GM10847 (cell line): Measurements from ENCODE around the gene PDLIM4.

Source experiments
- POLR2A ChIP-seq: IDR thresholded peaks from 2 replicates; pipeline ENCODE4 v1.6.1; 2011; ENCODE audit not compliant: insufficient read length; ENCODE audit errors: extremely low read depth

Gene PDLIM4

DNA sequence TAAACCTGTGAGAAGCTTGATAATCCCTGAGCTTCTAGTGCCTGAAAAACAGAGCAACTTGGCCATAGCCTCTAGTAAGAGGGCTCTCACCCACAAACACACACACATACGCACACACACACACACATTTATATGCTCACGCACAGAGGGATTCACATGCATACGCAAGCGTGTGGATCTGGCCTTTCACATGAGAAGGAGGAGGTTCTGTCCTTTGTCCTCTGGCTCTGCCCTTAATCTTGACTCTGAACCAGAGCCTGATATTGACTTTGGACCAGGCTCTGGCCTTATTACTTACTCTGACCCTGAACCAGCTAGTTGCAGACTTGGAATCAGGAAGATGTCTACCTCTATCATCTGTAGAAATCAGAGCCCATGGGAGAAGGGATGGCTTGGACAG lies 19.8 kb upstream of the PDLIM4 start:
- no peak for TF ChIP-seq POLR2A

DNA sequence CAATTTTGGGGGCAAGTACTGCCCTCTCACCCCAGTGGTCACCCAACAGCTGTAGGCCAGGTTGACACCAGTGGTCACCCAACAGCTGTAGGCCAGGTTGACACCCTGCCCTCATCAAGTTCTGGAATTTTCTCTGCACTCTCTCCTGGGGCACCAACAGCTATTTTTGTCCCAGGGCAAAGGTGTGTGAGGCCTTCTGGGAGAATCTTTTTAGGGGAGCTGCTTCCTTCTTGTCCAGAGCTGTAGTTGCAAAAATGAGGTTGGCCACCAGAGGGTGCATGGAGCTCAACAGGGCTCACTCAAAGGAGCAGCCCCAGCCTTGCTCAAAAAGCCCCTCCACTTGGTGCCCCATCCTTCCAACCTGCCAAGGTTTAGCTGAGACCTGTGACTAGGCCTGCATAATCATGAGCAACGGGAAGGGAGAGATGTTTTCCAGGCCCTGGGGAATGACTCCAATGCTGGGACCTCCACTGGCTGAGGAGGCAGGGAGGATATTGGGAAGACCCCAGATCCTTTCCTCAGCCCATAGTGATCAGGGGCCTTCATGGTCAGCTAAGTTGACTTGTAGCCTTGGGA lies 19.2 kb upstream of the PDLIM4 start:
- TF ChIP-seq POLR2A, result no peak

DNA sequence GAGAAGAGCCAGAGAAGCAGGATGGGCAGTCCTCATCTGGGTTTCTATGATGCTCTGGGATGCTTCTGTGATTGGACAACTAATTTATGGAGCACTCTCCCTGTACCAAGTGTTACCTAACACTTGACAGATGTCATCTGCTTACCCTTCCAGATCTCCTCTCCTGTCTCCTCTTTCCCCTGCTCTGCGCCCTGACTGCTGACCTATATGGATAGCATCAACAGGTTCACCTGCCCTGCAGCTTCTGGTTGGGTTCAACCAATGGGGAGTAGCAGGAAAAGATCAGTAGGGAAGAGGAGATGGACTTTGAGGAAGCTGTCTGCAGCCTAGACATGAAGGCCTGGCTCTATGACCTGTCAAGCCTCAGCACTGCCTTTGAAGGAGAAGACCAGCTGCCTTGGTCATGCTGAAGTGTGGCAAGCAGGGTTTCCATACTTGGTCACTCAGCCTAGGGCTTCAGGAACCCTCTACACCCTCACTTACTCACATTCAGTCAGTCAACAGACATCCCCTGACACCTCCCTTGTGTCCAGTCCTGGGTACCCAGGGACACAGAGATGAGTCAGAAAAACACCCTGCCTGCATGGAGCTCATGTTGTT lies 18.5 kb upstream of the PDLIM4 start:
- no peak for TF ChIP-seq POLR2A

DNA sequence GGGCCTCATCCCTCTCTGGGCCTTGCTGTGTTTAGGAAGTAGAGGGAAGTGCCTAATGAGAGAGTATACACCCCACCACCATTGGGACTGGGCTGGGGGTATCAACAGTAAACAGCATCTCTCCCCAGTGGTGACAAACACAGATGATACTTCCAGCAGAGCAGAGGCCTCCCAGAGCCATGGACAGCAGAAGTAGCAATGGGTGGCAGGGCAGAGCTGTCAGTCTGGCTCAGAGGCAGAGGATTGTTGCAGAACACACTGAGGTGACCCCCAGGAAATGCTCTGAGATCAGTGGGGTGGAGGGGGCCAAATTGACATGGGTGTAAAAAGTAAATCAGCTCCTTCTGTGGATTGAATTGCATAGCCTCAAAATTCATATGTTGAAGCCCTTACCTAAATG lies 17.7 kb upstream of the PDLIM4 start:
- TF ChIP-seq POLR2A, result no peak

DNA sequence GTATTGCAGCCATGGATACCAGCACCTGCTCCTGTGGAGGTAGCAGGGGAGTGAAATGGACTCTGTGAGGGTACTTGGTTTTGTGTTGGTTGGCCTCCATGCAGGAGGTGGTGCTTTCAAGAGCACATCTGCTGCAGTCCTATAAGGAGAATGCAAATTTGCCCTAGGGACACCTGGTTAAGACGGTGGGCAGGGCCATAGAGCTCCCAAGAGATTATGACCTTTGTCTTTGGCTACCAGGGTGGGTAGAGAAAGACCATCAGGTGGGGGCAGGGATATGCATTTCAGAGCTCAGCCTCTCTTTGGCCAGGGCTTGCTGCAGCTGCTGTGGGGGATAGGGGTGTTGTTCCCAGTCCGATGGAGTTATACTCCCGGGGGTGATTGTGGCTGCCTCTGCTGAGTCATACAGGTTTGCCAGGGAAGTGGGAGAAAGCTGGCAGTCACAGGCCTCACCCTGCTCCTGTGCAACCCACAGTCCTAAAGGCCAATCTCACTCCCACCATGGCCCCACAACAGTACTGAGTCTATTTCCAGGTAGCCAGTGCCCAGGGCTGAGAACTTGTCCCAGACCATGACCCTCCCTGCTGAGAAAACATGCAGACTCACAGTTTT lies 14.0 kb upstream of the PDLIM4 start:
- TF ChIP-seq POLR2A, result no peak

DNA sequence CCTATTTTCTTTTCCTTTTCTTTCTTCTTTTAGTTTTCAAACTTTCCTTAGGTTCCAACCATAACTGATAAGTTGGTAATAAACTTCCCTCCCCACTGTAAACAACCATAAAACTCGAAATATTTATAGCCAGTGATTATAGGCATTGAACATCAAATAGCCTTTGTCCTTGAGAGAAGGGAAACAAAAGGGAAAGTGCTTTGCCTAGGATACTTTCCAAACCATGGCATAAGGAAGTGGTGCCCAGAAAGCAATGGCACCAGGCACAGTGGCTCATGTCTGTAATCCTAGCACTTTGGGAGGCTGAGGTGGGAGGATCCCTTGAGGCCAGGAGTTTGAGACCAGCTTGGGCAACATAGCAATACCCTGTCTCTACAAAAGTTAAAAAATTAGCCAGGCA lies 11.9 kb upstream of the PDLIM4 start:
- TF ChIP-seq POLR2A, result no peak

DNA sequence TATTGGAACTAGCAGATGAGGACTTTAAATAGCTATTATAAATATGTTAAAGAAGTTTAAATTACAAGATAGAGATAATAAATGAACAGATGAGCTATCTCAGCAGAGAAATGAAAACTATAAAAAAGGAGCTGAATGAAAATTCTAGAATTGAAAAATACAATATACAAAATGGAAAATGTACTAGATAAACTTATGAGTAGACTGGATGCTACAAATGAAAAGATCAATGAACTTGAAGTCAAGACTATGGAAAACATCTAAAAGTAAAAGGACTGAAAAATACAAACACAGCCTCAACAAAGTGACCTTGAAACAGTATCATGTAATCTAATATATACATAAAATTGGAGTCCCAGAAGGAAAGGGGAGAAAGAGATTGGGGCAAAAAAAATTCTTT lies 10.7 kb upstream of the PDLIM4 start:
- TF ChIP-seq POLR2A, result no peak

DNA sequence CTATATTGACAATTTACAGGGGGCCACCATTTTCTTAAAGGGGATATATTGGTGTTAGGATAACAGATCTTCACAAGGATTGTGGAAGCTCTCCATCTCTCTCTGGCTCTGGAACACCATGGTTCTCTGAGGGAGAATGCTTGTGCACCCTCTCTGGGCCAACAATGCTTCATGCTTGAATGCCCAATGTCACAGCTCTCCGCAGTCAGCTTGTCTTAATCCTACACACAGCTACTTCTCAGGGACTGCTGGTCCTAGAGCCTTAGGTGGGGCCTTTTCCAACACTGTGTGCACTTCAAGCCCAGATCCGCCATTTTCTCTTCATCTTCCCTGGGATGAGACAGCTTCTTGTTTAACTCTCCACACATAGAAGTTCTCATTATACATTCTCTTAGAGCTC lies 6.9 kb upstream of the PDLIM4 start:
- TF ChIP-seq POLR2A, result no peak

DNA sequence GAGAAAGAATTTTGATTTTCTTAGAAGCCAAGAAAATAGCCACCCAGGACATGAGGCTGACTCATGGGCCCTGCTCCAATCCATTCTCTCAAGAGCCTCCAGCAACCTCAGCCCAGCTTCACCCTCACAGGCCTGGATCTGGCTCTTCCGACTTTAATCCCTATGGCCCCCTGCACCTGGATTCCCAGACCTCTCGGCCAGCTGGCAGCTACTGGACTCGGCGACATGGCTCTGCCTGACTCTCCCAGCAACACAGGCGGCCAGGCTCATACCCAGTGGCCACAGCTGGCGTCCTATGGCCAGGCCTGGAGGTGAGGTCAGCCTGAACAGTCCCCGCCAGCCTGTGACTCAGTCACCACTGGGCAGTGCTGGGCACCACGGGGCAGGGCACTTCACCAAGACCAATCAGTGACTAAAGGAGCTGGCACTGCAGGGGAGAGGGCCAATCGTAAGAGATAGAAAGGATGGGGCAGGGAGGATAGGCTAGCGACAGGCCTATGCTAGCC lies 6.2 kb upstream of the PDLIM4 start:
- no peak for TF ChIP-seq POLR2A

DNA sequence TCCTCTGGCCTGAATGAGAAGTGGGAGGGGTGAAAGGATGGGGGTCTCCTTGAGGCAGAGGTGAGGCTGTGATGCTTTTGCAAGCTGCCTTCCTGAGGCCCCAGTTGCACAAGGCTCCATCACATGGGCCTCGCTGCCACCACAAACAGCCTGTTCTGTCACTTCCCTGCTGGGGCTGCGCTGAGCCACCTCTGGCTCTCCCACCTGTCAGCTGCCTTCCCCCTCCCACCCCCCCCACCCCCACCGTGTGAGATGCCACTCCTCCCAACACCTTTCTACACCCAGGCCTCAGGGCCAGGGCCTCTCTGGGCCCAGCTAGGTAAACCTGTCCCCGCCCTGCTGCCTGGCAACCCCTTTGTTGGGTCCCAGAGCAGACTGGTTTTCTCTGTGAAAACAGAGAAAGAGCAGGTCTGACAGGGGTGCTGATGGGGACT lies 4.5 kb upstream of the PDLIM4 start:
- no peak for TF ChIP-seq POLR2A

DNA sequence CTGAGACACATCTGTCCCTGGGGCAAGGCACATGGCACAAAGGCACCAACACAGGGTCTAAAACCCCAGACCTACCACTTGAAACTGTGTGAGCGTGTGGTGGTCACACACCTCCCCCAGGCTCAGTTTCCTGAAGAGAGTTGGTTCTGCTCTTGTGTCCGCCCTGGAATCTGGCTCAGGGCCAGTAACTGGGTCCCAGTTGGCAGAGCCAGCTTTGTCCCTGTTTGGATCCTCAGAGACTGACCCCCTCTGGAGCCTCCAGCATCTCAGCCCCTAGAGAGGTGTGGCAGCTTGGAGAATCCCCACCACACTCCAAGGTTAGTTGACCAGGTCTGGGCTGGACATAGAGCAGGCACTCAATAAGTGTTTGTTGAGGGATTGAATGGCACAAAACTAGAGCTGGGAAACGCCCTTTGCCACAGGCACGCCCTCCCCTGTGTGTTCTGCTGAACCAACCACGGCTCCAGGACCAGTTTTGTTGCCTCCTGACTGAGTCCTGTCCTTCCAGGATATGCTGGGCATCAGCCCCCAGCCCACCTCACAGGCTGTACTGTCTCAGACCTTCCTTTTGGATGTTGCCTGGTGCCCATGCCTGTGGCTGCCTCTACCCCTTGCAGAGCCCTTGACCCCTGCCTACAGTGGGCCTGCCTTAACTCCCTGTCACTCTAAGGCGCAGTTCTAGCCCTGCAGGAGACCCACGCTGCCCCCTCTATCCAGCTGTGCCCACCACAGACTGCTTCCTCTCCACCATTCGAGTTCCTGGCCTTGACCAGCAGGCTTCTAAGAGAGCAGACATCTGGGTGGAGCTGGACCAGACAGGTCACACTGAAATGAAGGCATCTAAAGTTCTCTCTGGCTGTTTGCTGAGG lies 3.8 kb upstream of the PDLIM4 start:
- no peak for TF ChIP-seq POLR2A

DNA sequence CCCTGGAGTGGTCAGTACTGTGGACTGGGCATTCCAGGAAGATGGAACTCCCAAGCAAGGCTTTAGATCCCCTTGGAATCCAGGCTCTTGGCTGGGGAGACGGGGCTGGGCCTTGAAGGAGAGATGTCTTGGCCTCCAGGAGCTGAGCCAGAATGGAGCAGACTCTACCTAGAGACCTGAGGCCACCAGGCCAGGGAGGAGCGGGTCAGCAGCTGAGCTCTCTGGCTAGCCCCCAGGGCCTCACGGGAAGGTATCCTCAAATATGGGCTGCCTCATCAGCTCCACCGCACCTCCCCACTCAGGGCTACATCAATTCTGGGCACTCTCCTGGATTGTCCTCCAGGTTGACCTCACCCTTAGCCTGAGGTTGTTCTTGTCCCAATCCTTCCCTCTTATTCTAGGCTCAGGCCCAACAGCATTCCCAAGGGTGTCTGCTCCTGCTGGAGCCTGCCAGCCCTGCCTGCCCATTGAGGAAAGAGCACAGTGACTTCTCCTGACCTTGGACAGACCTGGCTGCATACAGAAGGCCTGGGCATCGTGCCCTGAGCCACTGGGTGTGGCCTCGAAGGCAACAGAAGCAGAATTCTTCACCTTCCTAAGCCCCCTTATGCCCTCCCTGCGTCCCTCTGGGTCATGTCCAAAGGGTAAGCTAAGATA lies 3.0 kb upstream of the PDLIM4 start:
- no peak for TF ChIP-seq POLR2A

DNA sequence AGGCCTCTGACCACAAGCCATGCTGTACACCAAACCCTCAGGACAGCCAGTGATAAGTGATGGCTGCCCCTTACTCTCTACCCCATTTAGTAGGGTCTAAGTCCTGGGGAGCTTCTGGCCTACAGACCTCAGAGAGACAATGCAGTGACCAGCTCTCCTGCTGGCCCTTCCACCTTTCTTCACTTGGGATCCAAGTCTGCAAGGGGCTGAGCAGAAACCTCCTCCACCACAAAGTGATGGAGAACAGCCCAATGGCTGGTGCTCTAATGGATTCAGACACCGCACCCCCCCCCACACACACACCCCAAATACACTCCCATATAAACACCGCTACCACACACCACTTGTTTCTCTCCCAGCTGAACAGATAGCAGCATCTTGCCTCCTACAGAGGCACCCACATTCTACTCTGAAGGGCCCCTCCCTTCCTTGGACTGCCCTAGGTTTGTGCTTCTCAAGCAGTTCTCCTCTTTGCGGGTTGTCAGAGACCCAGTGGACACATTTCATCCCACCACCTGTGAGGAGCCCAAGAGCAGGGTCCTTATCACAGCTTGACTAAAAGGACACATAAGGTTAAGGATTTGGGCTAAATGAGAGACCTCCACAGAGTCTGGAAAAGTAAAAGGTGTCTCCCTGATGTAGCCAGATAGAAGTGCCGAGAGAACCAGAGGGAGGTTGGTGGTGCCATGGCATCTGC lies 1.3 kb upstream of the PDLIM4 start:
- no peak for TF ChIP-seq POLR2A

DNA sequence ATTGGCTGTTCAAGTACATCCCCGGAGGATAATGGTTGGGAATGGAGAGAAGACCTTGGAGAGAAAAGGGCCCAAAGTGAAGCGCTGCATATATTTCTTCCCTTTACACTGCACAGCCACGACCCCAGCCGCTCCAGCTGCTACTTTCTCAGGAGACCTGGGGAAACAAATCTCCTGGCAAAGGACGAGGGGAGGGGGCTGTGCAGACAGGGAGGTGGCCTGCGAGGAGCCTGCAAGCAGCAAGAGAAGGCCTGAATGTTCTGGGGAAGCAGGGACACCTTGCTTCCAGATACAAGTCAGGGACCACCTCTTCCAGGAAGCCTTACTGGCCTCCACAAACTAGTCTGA lies 739 bp upstream of the PDLIM4 start:
- no peak for TF ChIP-seq POLR2A

DNA sequence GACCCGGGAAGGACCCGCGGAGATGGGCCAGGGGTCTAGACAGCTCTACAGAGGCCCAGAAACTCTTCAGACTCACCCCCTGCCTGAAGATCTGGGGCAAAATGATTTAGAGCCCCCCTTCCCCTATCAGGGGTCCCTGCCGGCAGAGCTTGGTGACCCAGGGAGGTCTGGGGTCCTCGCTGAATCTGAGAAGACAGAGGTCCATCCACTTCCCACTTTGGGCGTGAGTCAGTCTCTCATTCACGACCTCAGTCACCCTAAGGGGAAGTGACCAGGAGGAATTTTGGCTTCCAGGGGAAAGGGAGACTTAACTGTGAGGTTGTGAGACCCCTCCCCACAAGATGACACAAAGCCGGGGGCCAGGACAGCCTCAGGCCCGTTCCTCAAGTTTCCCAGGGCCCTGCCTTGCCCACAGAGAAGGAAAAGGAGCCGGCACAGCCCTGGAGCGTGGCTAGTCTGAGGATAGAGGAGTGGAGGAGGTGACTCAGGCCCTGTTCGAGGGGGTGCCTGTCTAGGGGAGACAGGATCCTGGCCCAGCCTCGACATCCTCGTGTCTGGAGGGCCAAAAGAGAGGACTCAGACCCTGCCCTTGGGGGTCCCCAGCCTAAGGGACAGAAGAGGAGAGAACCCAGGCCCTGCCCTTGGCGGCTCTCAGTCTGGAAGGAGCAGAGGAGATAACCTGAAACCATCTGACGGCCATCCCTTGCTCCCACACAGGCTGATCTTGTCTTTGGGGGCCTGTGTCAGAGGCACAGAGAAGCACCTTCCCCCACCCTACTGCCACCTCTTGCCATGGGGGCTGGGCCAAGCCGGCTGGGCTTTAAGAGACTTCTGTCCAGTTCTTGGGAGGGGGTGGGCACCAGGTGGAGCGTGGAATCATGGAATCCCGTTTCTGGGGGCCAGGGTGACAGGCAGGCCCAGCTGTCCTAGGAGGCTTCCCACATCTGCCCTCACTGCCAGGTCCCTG lies 889 bp downstream of the PDLIM4 start:
- no peak for TF ChIP-seq POLR2A
